22Rv1 (cell line): Measurements from ENCODE around the gene PERM1.

Experiments used
- CTCF ChIP-seq: fragments of 450-650 bp; IDR thresholded peaks from 2 replicates; pipeline ENCODE4 v1.5.1; 2017; ENCODE audit warnings: mild to moderate bottlenecking
- ZFX ChIP-seq: fragments of 450-650 bp; IDR thresholded peaks from 2 replicates; pipeline ENCODE4 v1.6.1; 2017; ENCODE audit warnings: antibody characterized with exemption, borderline replicate concordance

- TF ChIP-seq CTCF (no peak), ZFX (no peak)
Observed at GRCh38 chr1:937521-937920, 44.4 kb downstream of the PERM1 start.
